GM19025 (cell line): Measurements from ENCODE around the gene PACRG.

Experiments used
- ATAC-seq: cut with Tn5 transposase; IDR thresholded peaks from one replicate; pipeline ENCODE4 v1.9.1; 2021; ENCODE audit warnings: mild to moderate bottlenecking, low read depth, moderate library complexity; ENCODE audit not compliant: unreplicated experiment

PACRG gene

GRCh38 chr6:163189609-163190008 is 461.8 kb downstream of the PACRG start:
- ATAC-seq: no peak

GRCh38 chr6:163190786-163191185 is 463.0 kb downstream of the PACRG start:
- no peak for ATAC-seq

DNA sequence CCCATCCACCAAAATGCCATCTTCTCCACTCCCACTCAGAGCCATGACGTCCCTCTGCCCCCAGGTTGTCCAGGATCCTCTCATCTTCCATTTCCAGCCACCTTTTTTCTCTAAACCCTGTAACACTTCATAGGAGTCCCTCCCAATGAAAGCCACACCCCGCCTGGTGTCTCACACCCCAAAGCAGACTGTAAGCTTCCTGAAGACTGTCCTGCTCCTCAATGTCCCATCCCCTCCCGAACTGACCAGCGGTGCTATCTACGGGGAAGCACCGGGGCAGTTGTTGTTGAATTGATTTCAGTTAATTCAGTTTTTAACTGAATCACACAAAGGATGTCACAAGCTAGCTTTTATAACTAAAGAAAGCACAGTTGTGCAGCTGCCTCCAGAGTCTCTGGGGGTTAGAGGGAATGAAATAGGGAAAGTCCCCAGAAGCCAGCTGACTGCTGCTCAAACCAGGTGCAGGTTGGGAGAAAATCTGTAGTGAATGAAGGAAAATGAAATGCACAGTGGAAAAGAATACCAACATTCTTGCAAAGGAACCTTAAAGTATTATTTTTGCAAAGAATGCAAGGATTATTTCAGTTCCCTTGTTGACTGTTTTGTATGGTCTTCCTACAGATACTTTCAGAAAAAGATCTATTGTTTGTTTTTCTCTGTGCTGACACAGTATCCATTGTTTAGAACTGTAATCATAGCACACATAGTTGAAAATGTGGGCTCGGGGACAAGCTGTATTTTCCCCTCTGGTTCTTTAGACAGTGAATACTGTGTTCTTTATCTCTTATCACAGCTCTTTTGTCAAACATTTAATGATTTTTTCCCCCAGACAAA is 464.1 kb downstream of the PACRG start:
- no peak for ATAC-seq

- no peak for ATAC-seq
These were observed 464.8 kb downstream of the PACRG start for GRCh38 chr6:163192591-163192990.

- ATAC-seq: no peak
These were observed 465.6 kb downstream of the PACRG start for GRCh38 chr6:163193326-163193725.

DNA sequence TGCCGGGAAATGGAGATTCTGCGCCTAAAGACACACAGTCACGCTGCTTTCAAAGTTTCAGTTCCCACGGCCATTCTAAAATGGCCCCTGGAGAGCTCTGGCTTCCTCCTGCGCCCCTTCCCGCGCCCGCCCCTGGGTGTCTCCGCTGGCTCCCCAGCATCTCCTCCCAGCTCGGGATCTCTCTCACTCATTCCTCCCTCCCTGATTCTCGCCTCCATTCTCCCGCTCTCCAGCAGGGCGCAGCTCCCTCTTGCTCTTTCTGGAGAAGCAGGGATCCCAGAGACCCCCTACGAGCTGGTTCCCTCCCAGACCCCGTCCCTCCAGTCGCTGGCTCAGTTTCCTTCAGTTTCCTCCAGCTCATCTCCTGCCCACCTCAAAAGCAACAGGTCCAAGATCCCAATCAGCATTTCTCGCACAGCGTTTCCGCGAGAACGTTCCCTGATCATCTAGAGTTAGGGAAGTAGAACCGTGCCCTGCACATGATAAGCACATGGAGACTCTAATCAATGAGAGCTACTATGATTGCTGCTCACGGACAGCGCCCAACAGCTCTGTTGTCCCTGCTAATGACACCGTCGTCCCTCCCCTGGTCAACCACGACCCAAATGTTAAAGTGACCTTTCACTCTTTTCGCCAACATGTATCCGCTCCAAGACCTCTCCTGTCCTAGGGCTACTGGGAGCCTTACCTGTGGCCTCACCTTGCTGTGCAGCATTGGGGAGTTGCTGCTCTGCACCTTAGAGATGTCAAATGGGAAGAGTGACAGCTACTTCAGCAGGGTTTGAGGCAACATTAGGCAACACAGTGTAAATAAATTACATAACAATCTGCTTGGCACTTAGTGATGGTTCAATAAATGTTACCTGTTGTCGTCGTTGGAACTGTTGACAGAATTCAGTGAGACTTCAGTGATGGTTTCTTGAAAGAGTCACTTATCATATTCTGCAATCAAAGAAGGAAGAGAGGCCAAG is 468.2 kb downstream of the PACRG start:
- no peak for ATAC-seq

GRCh38 chr6:163197839-163198238 is 470.1 kb downstream of the PACRG start:
- ATAC-seq: no peak

DNA sequence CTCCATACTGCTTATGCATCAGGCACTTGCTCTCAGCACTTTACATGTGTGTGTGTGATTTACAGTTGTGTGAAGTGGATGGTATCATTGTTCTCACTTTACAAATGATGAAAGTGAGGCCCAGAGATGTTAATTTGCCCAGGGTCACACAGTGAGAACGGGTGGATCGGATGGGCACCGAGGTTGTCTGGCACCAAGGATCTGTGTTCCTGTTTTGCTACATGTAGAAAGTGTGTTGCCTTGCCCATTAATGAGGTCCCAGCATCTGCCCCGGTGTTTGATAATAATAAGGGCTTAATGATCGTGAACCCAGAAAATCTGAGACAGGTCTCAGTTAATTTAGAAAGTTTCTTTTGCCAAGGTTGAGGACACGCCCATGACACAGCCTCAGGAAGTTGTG is 470.6 kb downstream of the PACRG start:
- no peak for ATAC-seq

- ATAC-seq: no peak
These were observed 471.6 kb downstream of the PACRG start for GRCh38 chr6:163199371-163199770.

DNA sequence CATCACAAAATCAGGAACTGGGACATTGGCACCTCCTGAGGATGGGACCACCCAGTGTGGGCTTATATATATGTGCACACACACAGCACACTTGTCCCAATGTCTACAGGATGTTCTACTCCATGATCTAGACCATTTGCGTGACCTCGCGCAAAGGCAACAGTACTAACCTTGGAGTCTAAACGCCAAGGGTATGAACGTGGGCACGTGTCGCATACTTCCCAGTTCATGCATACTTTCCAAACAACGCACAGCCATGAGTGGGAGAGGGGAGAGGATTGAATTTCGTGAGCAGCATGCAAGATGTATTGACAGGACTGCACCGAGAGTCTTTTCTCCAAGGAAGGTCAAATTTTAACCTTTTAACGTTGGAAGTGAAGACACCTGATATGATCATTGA is 472.5 kb downstream of the PACRG start:
- ATAC-seq: no peak

DNA sequence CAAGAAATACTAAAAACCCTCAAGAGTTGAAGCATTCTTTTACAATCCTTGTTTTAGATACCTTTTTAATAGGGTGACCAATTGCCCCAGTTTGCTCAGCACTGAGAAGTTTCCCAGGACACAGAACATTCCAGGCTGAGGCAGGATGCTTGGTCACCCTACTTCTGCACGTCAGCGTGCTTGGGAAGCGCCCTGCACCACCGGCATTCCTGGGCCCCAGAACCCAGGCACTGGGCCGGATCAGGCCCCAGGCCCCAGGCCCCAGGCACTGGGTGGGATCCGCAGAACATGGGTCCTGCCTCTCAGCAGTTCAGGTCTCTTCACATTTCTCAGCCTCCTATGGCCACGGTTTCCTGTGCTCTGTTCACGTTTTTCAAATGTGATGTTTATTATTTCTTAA is 472.9 kb downstream of the PACRG start:
- no peak for ATAC-seq

GRCh38 chr6:163201855-163202254 is 474.1 kb downstream of the PACRG start:
- ATAC-seq: no peak

DNA sequence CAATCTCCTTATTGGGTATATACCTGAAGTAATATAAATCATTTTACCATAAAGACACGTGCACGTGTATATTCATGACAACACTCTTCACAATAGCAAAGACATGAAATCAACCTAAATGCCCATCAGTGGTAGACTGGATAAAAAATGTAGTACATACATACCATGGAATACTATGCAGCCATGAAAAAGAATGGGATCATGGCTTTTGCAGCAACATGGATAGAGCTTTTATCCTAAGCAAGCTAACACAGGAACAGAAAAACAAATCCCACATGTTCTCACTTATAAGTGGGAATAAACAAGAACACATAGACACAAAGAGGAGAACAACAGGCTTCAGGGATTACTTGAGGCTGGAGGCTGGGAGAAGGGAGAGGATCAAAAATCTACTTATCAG is 478.4 kb downstream of the PACRG start:
- ATAC-seq: no peak

DNA sequence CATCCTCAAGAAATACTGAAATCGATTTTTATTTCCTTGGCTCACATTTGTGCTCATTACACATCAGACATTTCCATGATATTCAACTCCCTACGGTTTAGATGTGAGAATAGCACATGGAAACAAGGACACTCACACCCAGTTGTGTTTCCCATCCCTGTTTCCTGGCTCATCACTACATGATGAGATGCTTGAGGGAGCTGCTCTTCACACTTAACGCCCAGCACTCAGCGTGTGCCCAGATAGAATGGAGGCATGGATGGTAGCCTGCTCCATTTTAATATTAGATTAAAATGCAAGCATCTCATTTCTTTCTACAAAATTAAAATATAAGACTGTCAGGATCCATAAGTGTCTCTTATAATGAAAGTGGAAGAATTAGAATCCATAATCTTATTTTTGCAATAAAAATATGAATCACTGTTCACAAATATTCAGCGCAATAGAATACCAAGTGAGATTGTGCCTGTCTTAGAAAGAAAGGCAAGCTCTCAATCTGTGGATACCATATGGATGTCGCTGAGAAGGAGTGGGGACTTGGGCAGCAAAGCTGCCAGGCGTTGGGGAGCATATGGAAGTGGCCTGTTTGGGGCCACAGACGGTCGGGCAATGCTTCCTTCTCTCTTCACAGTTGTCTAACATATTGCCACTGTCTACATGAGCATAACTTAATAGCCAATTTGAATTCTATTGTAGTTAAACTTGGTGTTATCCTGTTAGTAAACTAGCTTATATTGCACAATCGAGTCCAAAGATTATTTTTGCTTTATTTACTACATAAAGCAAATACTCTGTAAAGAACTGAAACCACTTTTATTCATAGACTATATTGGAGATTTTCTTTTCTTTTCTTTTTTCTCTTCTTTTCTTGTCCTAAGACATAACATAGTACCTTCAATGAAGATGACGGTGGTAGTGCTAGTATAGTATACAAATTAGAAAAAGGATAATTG is 479.9 kb downstream of the PACRG start:
- no peak for ATAC-seq

- no peak for ATAC-seq
These were observed 481.2 kb downstream of the PACRG start for GRCh38 chr6:163209005-163209404.

DNA sequence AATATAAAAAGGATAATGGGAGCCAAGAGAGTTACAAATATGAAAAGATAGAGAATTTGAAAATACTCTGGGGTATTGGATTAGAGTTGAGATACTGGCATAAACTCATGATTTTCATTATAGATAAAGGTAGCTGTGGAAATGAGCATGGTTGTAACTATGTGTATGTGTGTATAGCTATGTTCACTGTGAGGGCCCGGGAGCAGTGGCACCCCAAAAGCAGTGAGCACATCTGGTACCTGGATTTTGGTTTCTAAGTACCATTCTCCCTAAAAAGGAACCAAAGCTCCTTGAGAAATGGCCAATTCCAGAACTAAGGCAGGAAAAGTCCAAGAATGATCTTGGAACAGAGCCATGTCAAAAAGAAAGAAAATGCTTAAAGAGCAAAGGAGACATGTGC is 484.3 kb downstream of the PACRG start:
- ATAC-seq: no peak

DNA sequence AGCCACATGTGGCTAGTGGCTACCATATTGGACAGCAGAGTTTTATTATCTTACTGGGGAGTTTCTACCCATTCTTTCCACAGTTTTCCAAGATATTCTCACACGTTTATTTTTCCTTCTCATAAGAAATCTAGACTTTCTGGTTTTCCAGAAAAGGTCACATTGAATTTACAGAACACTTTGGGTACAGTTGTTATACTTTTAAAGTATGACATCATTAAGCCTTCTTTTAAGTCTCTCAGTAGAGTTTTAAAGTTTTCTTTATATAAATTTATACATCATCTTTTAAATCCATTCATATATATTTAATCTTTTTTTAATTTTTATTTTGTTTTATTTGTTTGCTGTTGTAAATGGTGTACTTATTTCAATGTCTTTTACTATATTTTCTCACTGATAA is 486.5 kb downstream of the PACRG start:
- ATAC-seq: no peak

- no peak for ATAC-seq
These were observed 490.7 kb downstream of the PACRG start for GRCh38 chr6:163218361-163218894.

- no peak for ATAC-seq
These were observed 498.5 kb downstream of the PACRG start for GRCh38 chr6:163226181-163226835.
